GM18498 (cell line): ENCODE measurements around the gene RIBC1.
"Not testable (repeated sequence)": the region's sequence is repeated elsewhere in the genome, so short reads cannot be mapped to it uniquely, and the experiment has no call there.

Experiments used
- ATAC-seq: cut with Tn5 transposase; IDR thresholded peaks from one replicate; pipeline ENCODE4 v1.9.1; 2021; ENCODE audit warnings: mild to moderate bottlenecking, moderate library complexity; ENCODE audit not compliant: unreplicated experiment

Gene RIBC1

GRCh38 chrX:53435997-53436396, 13.3 kb downstream of the RIBC1 start:
- peak; percentile 68 for ATAC-seq

- ATAC-seq, result no peak
Observed at GRCh38 chrX:53437206-53437605, 14.5 kb downstream of the RIBC1 start.

DNA sequence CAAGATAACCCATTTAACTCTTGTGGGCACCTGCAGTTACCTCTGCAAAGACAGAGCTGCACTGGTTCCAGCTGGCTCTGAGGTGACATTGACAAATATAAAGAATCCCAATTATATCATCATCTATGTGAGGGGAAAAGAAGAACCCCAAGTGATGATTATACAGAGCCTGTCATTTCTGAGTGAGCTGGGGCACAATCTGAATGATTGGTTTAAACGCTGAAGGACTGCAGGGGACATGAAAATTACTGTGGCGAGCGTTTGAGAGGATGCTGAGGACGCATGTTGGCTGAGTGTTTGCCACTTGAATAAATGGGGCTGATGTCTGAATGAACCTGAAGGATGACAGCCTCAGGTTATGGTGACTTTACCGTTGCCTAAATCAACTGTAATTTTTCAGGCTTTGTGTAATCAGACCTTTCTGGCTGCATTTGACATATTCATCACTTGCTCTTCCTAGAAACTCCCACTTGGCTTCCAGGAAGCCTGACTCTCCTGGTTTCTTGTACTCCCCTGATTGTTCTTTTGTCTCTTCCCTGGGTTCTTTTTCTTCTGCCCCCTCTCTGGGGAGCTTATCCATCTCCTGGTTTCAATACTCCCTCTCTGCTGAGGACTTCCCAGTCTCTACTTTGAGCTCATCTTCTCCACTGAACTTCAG, 15.6 kb downstream of the RIBC1 start:
- ATAC-seq, result no peak

GRCh38 chrX:53438832-53439230, 16.2 kb downstream of the RIBC1 start:
- ATAC-seq, result no peak

DNA sequence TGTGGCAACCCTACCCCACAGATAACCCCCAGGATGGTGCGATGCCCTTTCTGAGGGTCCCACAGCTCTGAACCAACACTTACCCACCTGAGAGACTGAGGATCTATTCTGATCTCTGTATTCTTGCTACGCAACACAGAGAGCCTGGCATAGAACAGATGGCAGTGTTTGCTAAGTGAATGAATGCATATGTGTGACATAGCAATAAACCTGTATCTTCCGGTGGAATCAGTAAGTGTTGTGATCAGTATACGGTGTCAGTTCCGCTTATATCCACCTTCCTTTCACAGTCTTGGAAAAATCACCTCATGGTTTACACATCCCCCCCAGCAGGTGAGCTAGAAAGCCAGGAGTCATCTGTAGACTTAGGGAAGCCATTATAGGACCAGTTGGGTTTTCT, 17.4 kb downstream of the RIBC1 start:
- no peak for ATAC-seq

DNA sequence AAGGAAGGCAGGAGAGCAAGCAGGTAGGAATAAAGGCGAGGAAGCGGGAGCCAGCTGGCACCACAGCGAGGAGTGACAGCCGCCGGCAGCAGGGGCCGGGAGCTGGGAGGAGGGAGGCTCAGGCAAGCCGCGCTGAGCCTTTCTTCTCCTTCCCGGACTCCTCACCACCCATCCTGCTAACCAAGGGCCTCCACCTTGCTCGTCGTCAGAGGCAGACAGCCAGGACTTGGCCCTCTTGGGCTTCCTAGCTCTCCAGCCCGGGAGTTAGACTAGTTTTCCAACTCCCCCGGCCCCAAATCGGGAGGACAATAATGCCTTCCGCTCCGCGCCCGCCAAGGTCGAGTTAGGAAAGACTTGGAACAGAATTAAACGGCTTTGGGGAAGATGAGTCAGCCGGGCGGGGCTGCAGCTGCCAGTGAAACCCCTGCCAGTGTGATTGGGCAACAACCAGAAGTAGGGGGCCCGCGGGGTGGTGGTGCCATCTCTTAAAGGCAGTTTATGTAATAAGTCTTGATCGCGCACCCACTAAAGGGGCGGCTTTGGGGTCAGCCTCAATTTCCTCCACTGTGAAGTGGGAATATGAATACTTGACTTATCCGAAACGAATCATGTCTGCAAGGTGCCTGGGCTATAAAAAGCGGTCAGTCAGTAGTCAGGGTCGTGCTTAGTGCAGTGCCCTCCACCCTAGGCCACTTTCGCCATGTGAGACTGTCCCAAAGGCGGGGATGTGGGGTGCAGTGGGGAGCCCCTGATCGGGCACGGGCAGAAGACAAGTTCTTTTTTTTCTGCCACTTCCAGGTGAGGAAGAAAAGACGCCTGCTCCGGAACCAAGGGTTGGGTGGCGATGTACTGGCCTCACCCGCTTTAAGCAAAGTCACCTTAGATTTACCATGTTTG, 18.2 kb downstream of the RIBC1 start:
- no peak for ATAC-seq

- peak; percentile 84 for ATAC-seq
Observed at GRCh38 chrX:53441531-53442321, 19.1 kb downstream of the RIBC1 start.

DNA sequence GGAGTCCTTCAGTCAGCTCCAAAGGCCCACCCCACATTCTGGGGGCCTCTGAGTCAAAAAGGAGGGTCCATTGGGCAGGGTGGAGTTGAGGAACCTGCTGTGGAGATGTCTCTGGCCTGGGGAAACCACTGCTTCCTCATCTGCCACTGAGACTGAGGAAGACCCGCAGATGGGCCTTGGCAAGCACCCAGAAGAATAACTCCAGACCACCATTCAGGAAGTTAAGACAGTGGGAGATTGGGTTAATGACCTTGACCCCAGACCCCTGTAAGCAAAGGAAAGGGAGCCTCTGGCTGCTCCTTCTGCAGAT, 19.6 kb downstream of the RIBC1 start:
- no peak for ATAC-seq

GRCh38 chrX:53445977-53446376, 23.3 kb downstream of the RIBC1 start:
- ATAC-seq, result no peak

DNA sequence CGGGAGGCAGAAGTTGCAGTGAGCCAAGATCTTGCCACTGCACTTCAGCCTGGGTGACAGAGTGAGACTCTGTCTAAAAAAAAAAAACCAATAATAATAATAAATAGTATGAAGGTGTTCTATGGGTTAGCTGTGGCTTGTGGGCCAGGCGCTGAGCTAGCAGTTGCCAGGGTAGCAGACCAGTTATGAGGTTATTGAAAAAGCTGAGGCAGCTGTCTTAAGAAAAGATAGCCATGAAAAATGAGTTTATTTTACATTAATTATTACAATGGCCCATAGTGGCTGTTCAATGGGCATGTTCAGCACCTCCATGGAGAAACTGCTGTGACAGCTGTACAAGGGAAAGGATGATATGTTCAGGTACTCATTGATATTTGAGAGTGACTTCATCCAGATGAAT, 24.8 kb downstream of the RIBC1 start:
- no peak for ATAC-seq

DNA sequence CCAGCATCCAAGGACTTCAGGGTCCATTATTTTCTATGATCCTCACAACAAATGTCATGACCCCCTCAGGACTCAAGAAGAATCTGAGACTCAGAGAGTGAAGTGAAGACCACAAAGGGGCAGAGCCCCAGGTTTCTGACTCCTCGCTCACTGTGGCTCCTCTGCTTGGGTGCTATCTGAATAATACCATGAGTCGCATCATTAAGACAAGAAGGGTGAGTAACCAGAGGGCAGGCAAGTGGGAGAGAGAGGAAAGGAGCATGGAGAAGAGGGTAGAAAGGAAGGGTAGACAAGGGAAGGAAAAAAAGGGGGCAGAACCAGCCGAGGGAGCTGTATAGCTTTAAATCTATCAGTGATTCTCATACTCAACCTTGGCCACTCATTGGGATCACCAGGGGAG, 27.0 kb downstream of the RIBC1 start:
- no peak for ATAC-seq

DNA sequence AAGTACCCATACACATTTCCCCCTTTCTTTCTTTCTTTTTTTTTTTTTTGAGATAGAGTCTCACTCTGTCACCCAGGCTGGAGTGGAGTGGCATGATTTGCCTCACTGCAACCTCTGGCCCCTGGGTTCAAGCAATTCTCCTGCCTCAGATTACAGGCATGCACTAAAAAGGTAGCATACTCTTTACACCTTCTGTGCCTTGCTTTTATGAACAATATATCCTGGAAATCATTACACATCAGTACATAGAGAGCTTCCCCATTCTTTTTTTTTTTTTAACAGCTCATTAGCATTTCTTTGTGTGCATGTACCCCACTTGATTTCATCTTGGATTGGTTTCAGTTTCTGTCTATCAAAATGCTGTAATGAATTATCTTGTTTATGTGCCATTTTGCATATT, 30.1 kb downstream of the RIBC1 start:
- no peak for ATAC-seq

GRCh38 chrX:53456254-53456653, 33.6 kb downstream of the RIBC1 start:
- no peak for ATAC-seq

DNA sequence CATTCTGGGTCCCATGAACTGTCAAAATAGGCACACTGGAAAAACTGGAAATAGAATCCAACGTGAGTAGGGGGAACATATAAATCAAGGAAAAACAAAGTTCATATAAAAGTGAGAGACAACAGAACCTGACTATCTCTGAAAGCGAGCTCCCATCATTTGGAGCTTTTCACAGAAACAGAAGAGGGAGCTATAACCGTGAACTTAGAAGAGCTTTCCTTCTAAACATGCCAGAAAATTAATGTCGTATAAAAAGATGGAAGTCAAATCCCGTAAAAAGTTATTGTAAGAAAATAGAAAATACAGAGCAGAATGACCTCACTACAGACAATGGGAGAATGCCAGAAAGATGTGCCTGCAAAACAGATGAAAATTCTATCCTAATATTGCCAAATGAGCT, 35.4 kb downstream of the RIBC1 start:
- ATAC-seq, result no peak

GRCh38 chrX:53468659-53469058, 46.0 kb downstream of the RIBC1 start:
- not testable (repeated sequence) for ATAC-seq

DNA sequence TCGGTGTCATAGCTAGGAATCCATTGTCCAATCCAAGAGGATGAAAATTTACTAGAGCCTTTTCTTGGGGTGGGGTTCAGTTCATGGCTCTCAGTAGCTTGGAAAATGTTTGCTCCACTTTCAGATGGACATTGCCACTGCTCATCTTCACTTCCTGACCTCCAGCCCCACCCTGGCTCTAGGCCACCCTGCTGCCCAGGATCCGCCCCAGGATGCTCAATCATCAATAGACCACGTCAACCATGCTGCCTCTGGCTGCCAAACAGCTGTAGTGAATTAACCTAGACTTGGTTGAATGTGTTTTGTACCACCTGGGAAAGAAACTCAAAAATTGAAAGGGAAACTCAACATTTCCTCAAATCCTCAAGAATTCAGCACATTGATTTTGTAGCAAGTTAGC, 48.7 kb downstream of the RIBC1 start:
- ATAC-seq, result no peak

DNA sequence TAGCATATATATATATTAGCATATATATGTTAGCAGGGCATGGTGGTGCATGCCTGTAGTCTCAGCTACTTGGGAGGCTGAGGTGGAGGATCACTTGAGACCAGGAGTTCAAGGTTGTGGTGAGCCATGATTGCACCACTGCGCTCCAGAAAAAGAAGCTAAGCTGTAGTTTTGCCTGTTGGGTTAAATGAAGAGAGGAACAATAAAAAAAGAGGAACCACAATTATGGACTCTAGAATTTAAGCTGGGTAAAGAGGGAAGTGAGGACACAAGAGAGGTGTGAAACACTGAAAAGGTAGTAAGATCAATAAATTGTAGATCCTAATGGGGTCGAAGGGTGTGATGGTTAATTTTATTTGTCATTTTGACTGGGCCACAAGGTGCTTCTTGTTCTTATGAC, 52.0 kb downstream of the RIBC1 start:
- no peak for ATAC-seq

GRCh38 chrX:53476371-53476770, 53.7 kb downstream of the RIBC1 start:
- ATAC-seq, result no peak

GRCh38 chrX:53479301-53479700, 56.6 kb downstream of the RIBC1 start:
- no peak for ATAC-seq
